Stimulated activated CD4-positive, alpha-beta T cell treated with anti-CD3 and anti-CD28 coated beads, Interleukin-1b, Interleukin-23, amount 100 ng/mL, for 24 hours (primary cell): ENCODE data around the gene KLK11.

Experiments used
- DNase-seq, 4 experiments: peaks; one replicate each; pipeline ENCODE4 v3.0.0-alpha.2; 2020; ENCODE audit warnings: low read depth in 4 of 4, low spot score in 1 of 4

KLK11 gene

GRCh38 chr19:50974702-50975556 lies 51.5 kb downstream of the KLK11 start:
- DNase-seq = no peak

GRCh38 chr19:50972795-50973376 lies 53.5 kb downstream of the KLK11 start:
- DNase-seq = no peak
